Measurements from ENCODE around the gene TM4SF4.

Gene TM4SF4

GRCh38 chr3:149512073-149512782, 37.7 kb downstream of the TM4SF4 start:
- peak; percentile 78 for DNase-seq (ENCODE audit: low spot score)

- no peak for DNase-seq (ENCODE audit: low spot score)
Observed at GRCh38 chr3:149514471-149514870, 40.0 kb downstream of the TM4SF4 start.

- no peak for DNase-seq (ENCODE audit: low spot score)
Observed at GRCh38 chr3:149515249-149515648, 40.8 kb downstream of the TM4SF4 start.

DNA sequence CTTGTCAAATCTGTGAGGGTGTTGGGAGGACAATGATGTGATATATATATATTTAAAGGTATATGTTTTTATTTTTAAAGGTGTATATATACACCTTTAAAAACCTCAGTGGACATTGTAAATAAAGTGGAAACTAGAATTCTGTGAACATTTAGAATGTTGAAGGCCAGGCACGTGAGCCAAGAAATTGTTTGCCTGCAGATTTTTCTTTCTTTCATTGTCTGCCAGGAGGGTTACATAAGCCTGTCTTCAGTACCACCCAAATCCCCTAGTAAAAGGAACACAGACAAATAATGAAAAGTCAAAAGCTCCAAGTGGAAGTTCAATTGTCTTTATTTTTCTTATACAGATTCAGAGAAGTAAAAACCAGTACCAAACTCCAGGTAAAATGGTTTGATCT, 42.4 kb downstream of the TM4SF4 start:
- no peak for DNase-seq (ENCODE audit: low spot score)

DNA sequence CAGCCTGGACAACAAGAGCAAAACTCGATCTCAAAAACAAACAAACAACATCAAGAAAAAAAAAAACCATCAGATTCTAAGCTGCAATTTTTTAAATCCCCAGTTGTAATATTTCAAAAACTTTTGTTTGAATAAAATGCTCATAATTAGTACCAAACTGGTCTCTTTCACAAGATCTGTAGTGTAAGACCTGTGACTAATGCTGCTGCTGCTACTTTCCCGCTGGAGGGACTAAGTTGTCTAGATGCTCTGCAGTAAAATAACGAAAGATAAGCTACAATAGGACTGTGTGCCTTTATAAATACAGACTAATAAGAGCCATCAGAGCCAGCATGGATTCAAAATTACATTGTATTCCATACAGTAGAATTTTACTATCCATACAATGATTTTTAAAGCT, 45.4 kb downstream of the TM4SF4 start:
- no peak for DNase-seq (ENCODE audit: low spot score)

DNA sequence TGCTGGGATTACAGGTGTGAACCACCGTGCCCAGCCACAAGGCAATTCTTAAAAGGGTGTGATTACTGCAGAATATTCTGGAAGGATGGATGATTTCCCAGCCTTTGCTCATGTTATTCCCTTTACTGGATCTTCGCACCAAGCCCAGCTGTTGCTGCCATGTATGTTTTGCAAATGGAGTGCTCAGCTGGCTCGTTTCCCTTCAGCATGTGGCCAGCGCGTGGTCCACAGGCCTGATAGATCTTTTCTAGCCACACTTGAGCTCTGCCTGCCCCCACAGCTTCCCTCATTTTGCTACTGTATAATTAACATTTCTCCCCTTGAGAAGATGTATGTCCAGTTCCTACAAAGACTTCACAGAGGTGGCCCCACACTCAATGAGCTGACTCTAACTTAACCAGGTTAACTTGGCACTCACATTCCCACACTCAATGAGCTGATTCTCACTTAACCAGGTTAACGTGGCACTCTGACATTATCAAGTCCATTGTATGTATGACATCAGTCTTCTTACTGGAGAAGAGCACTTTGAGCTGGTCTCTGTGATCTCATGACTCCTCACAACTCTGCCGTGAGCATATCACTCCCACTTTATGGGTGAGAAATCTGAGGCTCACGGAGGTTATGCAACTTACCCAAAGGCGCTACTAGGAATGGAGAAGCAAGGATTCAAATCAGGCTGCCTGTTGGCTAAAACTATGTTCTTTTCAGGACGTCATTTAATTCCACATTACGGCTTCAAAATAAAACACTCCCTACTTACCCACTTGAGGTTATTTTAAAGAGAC, 49.2 kb downstream of the TM4SF4 start:
- DNase-seq (ENCODE audit: low spot score): no peak

- DNase-seq (ENCODE audit: low spot score): no peak
Observed at GRCh38 chr3:149527531-149528339, 53.2 kb downstream of the TM4SF4 start.

DNA sequence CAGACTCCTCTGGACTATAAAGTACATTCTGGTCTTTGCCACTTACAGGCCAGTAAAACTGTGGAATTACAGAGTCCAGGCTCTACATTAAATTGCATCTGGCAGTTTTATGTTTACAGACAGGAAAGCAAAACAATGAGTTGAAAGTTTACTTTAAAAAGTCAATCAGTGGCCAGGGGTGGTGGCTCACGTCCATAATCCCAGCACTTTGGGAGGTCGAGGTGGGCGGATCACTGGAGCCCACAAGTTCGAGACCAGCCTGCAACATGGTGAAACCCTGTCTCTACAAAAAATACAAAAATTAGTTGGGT, 53.8 kb downstream of the TM4SF4 start:
- no peak for DNase-seq (ENCODE audit: low spot score)

DNA sequence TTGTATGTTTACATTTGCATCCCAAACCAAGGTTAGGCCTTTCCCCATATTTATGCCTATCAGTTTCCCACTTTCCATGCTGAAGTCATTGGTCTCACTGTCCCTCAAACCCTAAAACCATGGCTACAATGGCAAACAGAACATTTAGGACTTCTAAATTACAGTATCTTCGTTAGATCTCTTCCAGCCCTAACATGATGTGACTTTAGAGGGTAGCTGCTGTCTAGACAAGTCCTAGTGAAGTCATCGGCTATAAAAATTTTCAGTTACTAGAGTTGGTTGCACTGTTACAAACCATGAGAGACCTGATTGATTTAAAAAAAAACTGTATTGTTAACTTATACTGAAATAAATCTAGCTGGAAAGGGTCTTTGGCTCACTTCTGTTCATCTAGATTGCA, 54.6 kb downstream of the TM4SF4 start:
- no peak for DNase-seq (ENCODE audit: low spot score)

DNA sequence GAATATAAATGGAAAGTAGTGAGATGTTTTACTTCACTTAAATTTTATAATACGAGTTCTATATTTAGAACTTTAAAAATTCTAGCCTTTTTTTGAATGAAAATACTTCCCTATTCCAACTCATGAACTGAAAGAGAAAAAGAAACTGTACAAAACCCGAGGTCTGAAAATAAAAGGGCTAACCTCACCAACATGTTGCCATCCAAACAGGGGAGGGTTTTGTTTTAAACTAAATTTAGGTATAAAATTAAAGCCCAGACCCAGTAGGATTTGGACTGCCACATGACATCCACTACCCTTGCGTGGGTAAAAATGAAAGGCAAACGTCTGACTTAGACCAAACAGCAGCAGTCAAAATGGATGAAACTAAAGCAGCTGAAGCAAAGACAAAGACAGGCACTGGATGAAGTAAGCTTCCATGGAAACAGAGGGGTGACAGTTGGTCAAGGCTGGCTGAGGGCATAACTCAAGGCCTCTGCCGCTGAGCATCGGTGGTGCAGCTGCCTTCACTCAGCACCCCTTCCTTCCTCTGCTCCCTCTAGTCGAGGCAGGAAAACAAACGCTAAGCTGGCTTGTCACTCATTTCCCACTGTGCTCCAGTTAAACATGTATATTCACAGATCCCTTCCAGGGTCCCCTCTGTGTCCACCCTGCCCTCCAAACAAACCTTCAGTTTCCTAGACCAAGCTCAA, 58.1 kb downstream of the TM4SF4 start:
- DNase-seq (ENCODE audit: low spot score): no peak

- DNase-seq (ENCODE audit: low spot score): no peak
Observed at GRCh38 chr3:149534082-149534481, 59.6 kb downstream of the TM4SF4 start.

GRCh38 chr3:149534671-149535332, 60.3 kb downstream of the TM4SF4 start:
- DNase-seq (ENCODE audit: low spot score): no peak

- no peak for DNase-seq (ENCODE audit: low spot score)
Observed at GRCh38 chr3:149535333-149535685, 60.8 kb downstream of the TM4SF4 start.

DNA sequence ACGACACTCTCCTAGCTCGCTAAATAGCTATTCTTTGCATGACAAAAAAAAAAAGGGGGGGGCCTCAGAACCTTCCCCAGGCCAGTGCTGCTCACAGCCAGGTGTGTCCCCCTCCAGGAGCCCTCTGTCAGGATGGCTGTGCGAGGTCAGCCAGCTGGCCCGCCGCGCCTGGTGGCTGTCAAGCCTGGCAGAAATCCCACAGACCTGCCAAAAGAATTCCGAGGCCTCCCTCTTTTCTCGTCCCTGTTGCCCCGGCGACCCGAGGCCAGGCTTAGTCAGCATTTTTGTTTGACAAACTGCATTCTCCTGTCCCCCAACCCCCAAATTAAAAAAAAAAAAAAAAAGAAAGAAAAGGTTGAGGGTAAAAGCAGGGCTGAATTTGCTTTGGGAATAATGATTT, 61.9 kb downstream of the TM4SF4 start:
- DNase-seq (ENCODE audit: low spot score): no peak

DNA sequence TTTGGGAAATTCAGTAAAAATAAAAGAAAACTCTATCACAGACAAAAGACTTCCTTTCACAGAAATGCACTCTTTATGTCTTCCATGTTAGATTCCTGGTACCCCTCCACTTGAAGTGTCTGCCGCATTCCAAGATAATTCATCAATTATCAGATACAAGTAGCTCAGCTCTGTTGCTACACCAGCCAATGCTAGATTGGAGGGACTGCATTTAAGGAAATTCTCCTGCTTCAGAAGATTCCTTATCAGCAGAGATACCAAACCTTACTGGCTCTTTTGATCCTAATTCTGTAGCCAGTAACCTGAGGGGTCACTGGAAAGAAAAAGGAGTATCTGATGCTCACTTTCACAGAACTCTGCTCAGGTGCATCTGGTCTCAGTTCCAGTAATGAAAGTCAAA, 63.9 kb downstream of the TM4SF4 start:
- DNase-seq (ENCODE audit: low spot score): no peak

- no peak for DNase-seq (ENCODE audit: low spot score)
Observed at GRCh38 chr3:149541091-149541491, 66.6 kb downstream of the TM4SF4 start.

GRCh38 chr3:149542375-149543312, 68.1 kb downstream of the TM4SF4 start:
- DNase-seq (ENCODE audit: low spot score): no peak

- no peak for DNase-seq (ENCODE audit: low spot score)
Observed at GRCh38 chr3:149545049-149545448, 70.6 kb downstream of the TM4SF4 start.

GRCh38 chr3:149547413-149547812, 72.9 kb downstream of the TM4SF4 start:
- DNase-seq (ENCODE audit: low spot score): no peak

DNA sequence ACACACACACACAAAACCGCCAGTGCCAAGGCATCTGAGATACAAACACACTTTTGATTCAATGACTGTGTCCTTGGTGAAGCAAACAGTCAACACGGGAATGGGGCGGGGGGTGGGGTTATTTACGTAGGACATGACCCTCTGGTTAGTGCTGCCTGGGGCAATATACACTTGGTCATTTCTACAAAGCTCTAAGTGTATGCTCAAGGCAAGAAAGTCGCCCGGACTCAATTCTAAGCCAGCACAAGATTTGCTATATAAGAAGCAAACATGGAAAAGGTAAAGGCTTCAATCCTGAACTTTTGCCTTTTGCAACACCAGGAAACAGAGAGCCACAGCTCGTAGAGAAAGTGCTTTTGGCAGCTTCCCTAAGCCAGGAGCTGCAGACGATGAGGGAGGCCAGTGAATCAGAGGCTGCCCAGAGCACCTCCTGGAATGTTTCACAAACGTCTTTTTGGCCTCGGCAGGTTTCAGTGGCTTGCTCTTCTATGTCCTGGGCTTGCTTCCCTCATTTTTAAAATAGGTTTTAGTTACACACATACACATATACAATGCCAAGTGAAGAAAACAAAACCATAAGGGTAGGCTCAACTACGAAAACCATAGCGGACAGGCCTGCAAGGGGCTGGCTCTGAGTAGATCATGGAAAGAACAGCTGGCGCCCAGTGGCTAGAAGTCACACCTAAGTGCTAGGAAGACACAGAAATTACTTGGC, 73.6 kb downstream of the TM4SF4 start:
- DNase-seq (ENCODE audit: low spot score): no peak

Data from RKO (cell line).